ENCODE data around the gene CSF2. TPM values are rescaled to one million over a fixed set of nuclear protein-coding genes. Genes with fewer than 3 reads are reported as not detected.
"Not testable (repeated sequence)": the region's sequence is repeated elsewhere in the genome, so short reads cannot be mapped to it uniquely, and the experiment has no call there.

Gene CSF2
- total RNA-seq, 1 donor from 2014 or later: not detected

DNA sequence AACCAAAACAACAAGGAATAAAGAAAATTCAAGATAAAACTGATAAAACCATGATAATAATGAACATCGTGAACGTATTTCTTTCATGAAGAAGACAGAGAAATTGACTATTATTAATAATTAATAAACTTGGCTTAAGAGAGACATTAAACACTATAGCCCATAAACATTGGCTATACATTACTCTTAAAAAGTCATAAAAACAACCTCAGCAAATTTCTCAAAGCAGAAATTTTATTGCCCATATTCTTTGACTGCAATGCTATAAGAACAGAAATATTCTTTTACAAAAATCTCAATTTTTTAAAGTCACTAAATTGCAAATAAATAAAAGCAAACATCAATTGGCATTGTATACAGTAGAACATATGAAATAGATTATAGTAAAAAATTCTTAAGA lies 42.5 kb downstream of the CSF2 start:
- FAIRE-seq (no peak), DNase-seq (ENCODE audit: low read depth) (no peak)
- Histone ChIP-seq H3K27me3 (ENCODE audit: control insufficient read depth, insufficient read depth, low read length) (no peaks in the 10 kb centered on the region), H3K4me3 (ENCODE audit: low read depth, low read length) (no peak overlapping the region), H3K36me3 (ENCODE audit: control insufficient read depth, insufficient read depth, low read length) (no peaks in the 10 kb centered on the region)
- TF ChIP-seq CTCF (IDR thresholded peaks at IDR 0.05; ENCODE audit: insufficient read depth, low read length, severe bottlenecking): no peak

DNA sequence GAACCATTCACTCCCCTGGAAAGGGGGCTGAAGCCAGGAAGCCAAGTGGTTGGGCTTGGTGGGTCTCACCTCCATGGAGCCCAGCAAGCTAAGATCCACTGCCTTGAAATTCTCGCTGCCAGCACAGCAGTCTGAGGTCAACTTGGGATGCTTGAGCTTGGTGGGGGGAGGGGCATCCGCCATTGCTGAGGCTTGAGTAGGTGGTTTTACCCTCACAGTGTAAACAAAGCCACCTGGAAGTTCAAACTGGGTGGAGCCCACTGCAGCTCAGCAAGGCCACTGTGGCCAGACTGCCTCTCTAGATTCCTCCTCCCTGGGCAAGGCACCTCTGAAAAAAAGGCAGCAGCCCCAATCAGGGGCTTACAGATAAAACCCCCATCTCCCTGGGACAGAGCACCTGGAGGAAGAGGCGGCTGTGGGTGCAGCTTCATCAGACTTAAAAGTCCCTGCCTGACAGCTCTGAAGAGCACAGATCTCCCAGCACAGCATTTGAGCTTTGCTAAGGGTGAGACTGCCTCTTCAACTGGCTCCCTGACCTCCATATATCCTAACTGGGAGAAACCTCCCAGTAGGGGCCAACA lies 43.4 kb downstream of the CSF2 start:
- H3K27me3 ChIP-seq (ENCODE audit: control insufficient read depth, insufficient read depth, low read length); H3K36me3 ChIP-seq (ENCODE audit: control insufficient read depth, insufficient read depth, low read length); DNase-seq (ENCODE audit: low read depth); H3K4me3 ChIP-seq (ENCODE audit: low read depth, low read length); FAIRE-seq: not testable (repeated sequence)

GRCh38 chr5:132120717-132121116 lies 47.1 kb downstream of the CSF2 start:
- DNase-seq (ENCODE audit: low read depth); H3K27me3 ChIP-seq (ENCODE audit: control insufficient read depth, insufficient read depth, low read length); H3K36me3 ChIP-seq (ENCODE audit: control insufficient read depth, insufficient read depth, low read length); H3K4me3 ChIP-seq (ENCODE audit: low read depth, low read length); FAIRE-seq: not testable (repeated sequence)

DNA sequence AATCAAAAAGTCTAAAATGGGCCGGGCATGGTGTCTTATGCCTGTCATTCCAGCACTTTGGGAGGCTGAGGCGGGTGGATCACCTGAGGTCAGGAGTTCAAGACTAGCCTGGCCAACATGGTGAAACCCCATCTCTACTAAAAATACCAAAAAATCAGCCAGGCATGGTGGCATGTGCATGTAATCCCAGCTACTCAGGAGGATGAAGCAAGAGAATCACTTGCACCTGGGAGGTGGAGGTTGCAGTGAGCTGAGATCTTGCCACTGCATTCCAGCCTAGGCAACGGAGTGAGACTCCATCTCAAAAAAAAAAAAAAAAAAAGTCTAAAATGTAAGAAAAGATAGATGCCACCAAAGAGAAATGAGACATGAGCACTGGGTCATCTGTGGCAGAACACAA lies 49.4 kb downstream of the CSF2 start:
- FAIRE-seq; H3K27me3 ChIP-seq (ENCODE audit: control insufficient read depth, insufficient read depth, low read length); DNase-seq (ENCODE audit: low read depth); H3K36me3 ChIP-seq (ENCODE audit: control insufficient read depth, insufficient read depth, low read length); H3K4me3 ChIP-seq (ENCODE audit: low read depth, low read length): not testable (repeated sequence)

DNA sequence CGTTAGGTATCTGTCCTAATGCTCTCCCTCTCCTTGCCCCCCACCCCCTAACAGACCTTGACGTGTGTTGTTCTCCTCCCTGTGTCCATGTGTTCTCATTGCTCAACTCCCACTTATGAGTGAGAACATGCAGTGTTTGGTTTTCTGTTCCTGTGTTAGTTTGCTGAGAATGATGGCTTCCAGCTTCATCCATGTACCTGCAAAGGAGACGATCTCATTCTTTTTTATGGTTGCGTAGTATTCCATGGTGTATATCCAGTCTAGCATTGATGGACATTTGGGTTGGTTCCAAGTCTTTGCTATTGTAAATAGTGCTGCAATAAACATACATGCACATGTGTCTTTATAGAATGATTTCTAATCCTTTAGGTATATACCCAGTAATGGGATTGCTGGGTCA lies 50.0 kb downstream of the CSF2 start:
- DNase-seq (ENCODE audit: low read depth); H3K4me3 ChIP-seq (ENCODE audit: low read depth, low read length): not testable (repeated sequence)

More for the DNA sequence above, 50.0 kb downstream of the CSF2 start:
- not testable (repeated sequence) for H3K27me3 ChIP-seq (ENCODE audit: control insufficient read depth, insufficient read depth, low read length); FAIRE-seq; H3K36me3 ChIP-seq (ENCODE audit: control insufficient read depth, insufficient read depth, low read length)

Other genes with a start within 250 kb of the CSF2 start
- not detected in 2 replicates for gene MEIKIN, start 128.1 kb upstream of the CSF2 start, total RNA-seq
- 0.13 and 0.26 TPM in 2 replicates for gene ACSL6, start 62.1 kb upstream of the CSF2 start, total RNA-seq
- not detected in 2 replicates for gene IL3, start 13.1 kb upstream of the CSF2 start, total RNA-seq
- gene P4HA2, start 154.1 kb downstream of the CSF2 start, total RNA-seq: 174 and 190 TPM in 2 replicates
- 12.9 and 18.8 TPM in 2 replicates for gene PDLIM4, start 183.9 kb downstream of the CSF2 start, total RNA-seq
- gene SLC22A4, start 220.6 kb downstream of the CSF2 start, total RNA-seq: 0.13 and 0.26 TPM in 2 replicates

Measured in bronchial epithelial cell (primary cell).